ENCODE measurements around the gene CCNK.

Gene CCNK

GRCh38 chr14:99467336-99468078 lies 13.7 kb upstream of the CCNK start:
- DNase-seq: no peak

GRCh38 chr14:99468081-99468480 lies 13.1 kb upstream of the CCNK start:
- DNase-seq: no peak

DNA sequence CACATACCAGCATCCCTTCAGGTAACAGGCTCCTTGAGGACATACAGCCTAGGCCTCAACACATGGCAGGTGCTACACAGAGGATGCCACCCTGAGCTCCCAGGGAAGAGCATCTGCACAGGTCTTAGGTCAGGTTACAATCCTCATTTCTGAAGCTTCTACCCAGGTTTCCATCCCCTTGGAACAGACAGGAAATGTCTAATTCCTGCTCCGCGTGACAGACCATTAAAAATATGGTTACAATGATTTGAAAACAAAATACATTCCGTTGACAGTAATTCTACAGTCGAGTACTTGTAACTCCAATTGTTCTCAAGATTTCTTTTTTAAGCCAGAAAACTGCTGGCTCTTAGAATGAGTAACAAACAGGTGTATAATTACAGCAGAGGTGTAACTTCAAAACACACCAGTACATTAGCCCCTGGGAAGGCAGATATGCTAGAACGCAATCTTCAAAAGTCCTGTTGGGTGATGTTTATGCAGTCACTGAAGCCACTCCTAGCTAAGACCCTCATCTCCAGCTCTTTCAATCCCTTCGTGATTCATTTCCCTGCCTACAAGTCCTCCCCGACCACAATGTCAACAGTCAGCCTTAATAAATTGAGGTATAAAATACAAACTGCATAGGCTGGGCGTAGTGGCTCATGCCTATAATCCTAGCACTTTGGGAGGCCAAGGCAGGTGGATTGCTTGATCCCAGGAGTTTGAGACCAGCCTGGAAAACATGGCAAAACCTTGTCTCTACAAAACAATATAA lies 12.2 kb upstream of the CCNK start:
- no peak for DNase-seq

DNA sequence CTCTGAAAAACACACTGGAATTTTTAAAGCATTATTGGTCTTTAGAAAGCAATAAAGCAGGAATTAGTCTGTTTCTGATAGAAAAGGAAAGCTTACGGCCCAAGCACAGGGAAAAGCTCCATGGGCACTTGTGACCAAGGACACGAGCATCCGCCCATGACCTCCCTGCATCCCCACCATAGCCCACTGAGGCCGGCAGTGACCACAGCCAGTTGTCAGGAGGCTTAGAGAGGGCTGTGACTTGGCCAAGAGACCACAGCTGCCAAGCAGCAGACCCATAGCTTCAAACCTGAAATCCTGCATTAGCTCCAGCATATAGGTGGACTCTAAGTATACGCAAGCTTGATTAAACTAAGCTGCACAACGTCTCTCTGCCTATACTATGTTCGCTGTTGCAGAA lies 9.5 kb upstream of the CCNK start:
- DNase-seq: no peak

GRCh38 chr14:99472937-99473336 lies 8.3 kb upstream of the CCNK start:
- no peak for DNase-seq

DNA sequence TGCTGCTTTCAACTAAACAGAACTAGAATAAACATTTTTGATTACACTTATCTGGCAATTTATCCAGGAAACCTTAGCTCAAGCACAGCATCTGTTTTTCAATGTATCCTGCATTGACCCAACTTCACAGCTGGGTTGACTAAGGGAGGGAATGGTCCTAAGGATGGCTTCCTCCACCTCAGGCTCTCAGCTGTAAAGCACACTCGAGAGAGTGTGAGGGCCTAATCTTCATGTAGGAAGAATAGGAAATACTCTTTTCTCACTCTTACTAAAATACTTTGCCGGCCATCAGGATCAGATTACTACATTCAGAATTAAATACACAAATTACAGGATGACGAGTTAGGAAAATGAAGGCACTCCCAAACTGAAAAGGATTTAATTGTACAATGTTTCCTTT lies 7.8 kb upstream of the CCNK start:
- DNase-seq: no peak

DNA sequence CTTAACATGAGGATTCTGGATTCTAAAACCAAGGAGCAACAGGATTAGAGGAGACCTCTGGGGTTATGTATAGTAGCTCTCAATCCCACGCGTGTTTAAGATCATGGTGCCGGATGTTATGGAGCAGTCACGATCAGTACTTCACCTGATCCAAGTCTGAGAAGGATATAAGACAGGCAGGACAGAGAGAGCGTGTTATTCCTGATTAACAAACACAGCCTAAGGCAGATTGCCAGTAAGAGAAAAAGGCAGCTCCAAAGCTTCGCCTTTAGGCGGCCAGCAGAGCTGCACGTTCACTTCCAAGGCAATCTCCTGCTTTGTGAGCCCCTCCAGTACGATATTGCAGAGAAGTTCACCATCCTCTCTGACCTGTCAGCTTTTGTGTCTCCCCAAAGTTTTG lies 6.0 kb upstream of the CCNK start:
- no peak for DNase-seq

DNA sequence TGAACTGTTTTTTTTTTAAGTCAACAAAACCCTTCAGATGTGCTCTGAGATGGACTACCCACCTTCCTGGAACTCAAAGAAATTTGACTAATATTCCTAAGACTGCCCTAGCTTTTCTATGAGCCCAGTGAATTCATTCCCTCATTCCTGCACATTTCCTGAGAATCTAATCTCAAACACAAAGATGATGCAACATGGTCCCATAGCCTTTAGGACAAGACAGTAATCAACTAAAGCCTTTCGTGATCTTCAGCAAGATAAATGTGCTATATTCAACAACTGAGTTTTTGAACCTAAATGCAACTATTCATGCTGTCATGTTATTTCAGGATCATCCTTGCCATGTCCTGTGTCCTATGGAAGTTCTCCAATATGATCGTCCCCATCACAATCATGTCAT lies 5.5 kb upstream of the CCNK start:
- DNase-seq: no peak

DNA sequence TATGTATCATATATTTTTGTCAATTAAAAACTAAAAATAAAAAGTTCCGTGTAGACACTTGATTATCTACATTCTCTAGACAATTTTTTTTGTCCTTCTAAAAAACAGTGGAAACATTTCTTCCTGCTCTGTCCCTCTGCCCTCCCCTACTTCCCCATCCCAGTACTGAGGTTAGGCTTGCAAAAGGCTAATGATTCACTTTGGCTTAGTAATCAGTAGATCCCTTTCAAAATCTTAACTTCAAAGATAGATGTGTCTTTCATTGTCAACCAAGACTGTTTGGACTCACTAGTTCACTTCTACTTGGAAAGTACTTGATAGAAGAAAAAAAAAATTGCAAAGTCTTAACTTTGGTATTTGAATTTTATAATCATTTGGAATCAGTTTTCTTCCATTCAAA lies 4.3 kb upstream of the CCNK start:
- no peak for DNase-seq

DNA sequence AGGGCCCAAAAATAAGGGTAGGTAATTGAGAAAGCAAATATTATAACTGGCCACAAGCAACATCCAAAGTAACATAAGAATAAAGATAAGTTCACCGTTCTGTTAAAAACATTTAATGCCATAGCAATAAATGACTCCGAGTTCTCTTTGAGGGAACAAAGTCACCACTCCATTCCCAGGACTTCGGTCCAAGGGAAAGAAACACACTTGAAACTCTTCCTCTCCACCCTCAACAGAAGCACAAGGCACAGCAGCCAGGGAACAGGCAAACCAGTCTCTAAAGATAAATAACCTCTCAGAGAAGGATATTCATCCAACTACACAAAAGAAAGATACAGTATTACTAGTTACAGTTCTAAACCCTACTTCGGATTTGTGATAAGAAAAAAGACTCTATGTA lies 3.1 kb upstream of the CCNK start:
- DNase-seq: no peak

GRCh38 chr14:99479160-99479905 lies 1.9 kb upstream of the CCNK start:
- no peak for DNase-seq

DNA sequence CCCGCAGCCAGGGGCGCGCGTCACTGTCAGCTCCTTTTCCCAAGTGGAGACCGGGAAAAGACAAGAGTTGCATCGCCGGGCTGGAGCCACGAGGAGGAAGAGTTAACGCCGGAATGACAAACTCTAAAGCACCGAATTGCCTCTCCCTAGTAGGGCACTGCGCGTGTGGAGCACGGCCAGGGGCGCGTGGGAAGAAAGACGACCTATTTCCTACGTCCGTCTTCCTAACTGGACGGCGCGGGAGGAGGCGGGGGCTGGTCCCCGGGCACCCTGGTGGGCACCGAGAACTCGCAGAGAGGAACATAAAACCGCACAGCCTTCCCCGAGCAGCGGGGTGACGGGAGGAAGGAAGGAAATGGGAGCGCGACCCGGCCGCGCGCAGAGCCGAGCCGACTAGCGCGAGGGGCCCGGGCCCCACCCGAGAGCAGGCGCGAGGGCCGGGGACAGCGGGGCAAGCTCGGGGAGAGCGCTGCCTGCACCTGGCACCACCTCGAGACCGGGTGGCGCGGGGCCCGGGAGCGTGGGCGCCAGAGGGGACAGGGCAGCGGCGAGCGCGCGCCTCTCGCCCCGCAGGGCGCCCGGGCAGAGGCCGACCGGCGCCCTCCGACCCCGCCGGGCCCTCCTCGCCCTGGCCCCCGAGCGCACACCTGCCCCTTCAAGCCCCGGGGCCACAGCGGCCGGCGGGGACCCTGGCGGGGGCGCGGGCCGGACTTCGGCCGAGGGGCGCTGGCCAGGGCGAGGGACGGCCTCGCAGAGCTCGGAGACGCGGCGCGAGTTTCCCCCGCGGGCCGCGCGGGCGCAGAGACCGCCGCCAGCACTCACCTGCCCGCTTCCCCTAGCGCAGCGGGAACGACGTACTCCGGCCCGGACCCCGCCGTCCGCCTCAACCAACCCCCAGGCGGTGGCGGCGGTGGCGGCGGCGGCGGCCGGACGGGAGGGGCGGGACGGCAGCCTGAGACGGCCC lies 1.0 kb upstream of the CCNK start, which contains the start of gene SETD3:
TSS of gene SETD3 (minus strand) at position 954 of the 964 bp plus-strand sequence. CDS start 15,054 bp downstream, outside the sequence.
- peak; percentile 40 for DNase-seq

DNA sequence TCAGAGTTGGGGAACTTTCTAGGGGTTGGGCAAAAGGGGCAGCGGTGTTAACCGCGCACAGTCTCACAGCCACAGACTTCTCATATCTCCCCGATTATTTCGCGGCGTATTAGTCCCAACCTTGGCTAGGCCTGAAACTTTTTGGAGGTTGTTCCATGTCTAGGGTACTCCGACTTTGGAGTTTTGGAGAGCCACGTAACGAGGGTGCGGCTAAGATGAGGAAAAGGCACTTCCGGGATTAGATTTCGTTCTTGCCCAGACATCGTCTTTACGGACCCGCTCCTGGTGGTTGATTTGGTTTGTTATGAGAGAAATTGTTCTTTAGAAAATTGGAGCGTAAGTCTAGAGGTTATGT lies 513 bp downstream of the CCNK start:
- no peak for DNase-seq

- no peak for DNase-seq
Observed at GRCh38 chr14:99484106-99484505, 2.9 kb downstream of the CCNK start.

DNA sequence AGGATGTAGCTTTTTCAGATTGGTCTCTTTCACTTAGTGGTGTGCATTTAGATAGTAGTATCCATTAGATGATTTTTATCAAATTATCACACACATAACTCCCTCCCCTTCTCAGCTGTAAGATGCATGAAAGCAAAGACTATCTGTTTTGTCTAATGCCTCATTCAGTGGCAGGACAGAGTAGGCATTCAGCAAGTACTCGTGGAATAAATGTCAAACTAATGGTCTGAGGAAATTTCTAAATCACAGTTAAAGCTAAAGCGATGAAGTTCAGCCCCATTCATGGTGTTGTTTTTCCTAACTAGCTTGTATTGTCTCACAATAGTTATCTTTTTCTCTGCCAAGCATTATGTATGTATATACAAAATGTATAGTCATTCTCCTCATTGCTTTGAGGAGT lies 16.1 kb downstream of the CCNK start:
- DNase-seq: no peak

GRCh38 chr14:99497894-99498293 lies 16.7 kb downstream of the CCNK start:
- no peak for DNase-seq

DNA sequence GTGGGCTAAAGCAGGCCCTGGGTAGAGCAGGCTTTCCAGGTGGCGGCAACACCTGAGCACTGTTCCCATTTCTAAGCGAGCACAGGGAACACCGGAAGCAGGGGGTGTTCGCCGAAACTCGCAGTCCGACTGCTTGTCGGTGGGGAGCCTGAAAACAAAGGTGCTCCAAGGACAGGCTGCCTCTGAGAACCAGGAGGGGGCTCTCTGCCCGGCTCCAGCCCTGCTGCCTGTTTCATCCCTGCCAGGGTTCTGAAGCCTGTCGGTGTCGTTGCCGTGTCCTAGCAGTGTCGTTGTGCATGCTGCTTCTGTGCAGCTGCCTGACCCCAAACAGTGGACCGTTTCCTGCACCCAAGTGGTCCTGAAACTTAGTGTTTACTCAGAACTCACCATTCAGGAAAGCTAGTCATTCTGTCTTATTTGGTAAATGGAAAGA lies 21.8 kb downstream of the CCNK start:
- no peak for DNase-seq

GRCh38 chr14:99503848-99504453 lies 22.7 kb downstream of the CCNK start:
- no peak for DNase-seq

DNA sequence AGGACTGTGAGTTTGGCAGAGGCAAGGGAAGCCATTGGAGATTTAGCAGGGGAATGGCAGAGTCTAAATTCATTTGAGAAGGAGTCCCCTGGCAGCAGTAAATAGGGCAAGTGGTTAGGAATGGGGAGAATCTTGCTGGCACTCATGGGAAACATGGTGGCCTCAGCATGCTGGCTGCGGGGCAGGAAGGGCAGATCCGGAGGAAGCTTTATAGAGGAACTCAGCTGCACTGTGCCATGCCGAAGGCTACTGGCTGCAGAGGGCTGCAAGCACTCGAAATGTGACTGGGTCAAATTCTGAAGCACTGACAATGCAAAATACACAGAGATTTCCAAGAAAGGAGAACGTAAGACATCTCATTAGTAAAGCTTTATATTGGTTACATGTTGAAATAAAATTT lies 23.9 kb downstream of the CCNK start:
- DNase-seq: no peak

DNA sequence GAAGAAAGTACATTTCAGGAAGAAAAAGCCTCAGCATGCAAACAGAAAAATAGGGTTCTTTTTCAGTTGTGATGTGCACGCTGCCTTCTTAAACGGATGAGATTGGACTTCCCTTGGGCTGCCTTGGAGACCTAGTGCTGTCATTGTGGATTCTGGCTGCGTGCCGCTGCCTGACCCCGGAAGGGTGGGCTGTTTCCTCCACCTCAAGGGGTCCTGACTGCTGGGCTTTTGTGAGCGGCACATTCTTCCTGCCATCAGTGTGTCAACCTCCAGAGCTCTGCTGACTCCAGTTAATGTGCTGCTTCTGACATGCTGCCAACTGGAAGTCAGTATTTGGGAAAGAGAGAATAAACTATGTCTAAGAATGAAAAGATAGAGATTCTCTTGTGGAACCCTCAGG lies 25.1 kb downstream of the CCNK start:
- no peak for DNase-seq

DNA sequence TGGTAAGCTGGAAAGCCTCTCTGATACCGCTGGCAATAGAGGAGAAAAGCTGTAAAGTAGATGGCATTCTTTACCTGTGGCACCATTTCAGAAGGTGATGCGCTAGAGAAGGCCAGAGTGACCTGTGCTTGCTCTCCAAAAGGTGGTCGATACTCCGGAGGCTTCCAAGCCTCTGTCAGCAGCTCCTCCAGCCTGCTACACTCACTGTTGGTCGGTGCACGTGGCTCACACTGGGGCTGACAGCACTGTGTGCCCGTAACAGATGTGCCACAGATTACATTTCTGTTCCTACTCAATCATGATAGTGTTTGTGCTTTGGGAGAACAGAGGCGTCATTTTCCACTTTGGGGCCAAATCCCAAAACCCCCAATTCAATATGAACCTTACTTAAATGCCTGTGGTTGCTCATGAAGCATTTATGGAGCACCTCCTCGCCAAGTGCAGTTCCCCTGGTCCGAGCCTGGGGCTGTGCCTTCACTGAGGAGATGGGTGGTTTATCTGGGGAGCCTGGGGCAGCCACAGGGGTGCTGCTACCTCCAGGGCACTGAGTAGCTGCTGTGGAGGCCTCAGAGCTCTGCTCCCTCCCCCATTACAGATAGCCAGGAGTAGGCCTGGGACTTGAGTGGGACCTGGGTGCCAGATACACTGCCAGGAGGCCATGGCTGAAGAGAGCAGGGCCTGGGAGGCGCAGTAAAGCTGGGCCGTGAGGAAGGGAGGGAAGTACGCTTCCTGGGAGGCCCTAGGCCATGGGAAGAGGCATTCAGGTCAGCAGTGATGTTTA lies 26.8 kb downstream of the CCNK start:
- DNase-seq: no peak
